ENCODE measurements around the gene MYO18A. TPM values are rescaled to one million over a fixed set of nuclear protein-coding genes. Genes with fewer than 3 reads are reported as not detected.

Gene MYO18A
- total and polyA plus RNA-seq, 2 of the 4 experiments (the other 2 are of a cell fraction) = 22.4 to 39.1 TPM

DNA sequence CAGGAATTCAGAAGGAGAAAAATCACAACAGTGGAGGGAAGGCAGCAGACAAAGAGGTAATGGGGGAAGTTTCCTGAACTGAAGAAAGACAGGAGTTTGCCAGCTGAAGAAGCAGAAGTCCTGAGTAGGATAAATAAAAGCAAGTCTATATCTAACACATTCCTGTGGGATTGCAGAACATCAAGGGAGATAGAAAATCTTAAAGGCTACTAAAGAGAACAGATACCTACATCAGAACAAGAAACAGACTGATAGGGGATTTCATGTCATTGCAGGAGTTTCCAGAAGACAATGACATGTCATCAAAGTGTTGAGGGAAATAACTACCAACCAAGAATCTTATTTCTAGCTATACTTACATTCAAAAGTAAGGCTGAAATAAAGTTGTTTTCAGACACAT lies 45.2 kb upstream of the MYO18A start:
- no TSS peak for BruUV-seq (replicated peaks)
- ChIA-PET CTCF (interaction anchor here (0.7 to 1.5 kb wide), 4 partner anchors 15 to 101 kb away, joined by 3 to 5 read pairs (median 3); no protein-coding TSS in a partner anchor), POLR2A (ENCODE audit: unreplicated experiment) (no interaction called here)
- no peak overlapping the region for H4K91ac ChIP-seq (ENCODE audit: insufficient read depth, low read depth, low read length)
- no peak overlapping the region for H3K4ac ChIP-seq (ENCODE audit: low read depth, low read length)
- no peak overlapping the region for H2AFZ ChIP-seq (replicated peaks; ENCODE audit: low read length, poor library complexity)
- H3K56ac ChIP-seq (ENCODE audit: extremely low read depth, insufficient read depth, low read length) = no peak overlapping the region
- DNase-seq (peak; percentile 31), ATAC-seq (ENCODE audit: low read depth) (peak; percentile 77)
- H2BK5ac ChIP-seq (ENCODE audit: low read depth, low read length, poor library complexity, severe bottlenecking) = no peak overlapping the region
- H3K14ac ChIP-seq (replicated peaks; ENCODE audit: low read depth, low read length) = 0 out of 2 replicates have a peak overlapping the region, but pooled peaks have one; percentile 53
- H2BK20ac ChIP-seq (ENCODE audit: low read depth, low read length) = no peak overlapping the region
- 0 out of 2 replicates have a peak, but pooled peaks cover 1% of the 10 kb centered on the region for H3K4me1 ChIP-seq (ENCODE audit: control insufficient read depth, insufficient read depth, low read length)
- H3K18ac ChIP-seq (ENCODE audit: low read depth, low read length) = no peak overlapping the region
- no peak overlapping the region for H3K4me3 ChIP-seq (ENCODE audit: insufficient read depth, low read depth, low read length)
- in situ Hi-C loops (cut with MboI; ENCODE audit: low sequenced_read_pairs) (no loop called here), intact Hi-C loops (cut with micrococcal nuclease) (no loop called here), dilution Hi-C loops (cut with HindIII; ENCODE audit: low sequenced_read_pairs, unreplicated experiment) (no loop called here)
- H3K27ac ChIP-seq (ENCODE audit: insufficient read depth, low read length) = no peak overlapping the region
- no peak overlapping the region for H4K8ac ChIP-seq (ENCODE audit: low read depth in 2 of 2, low read length in 2 of 2)
- H3K79me1 ChIP-seq (ENCODE audit: low read depth in 1 of 2, low read length in 2 of 2) = no peaks in the 10 kb centered on the region
- no peaks in the 10 kb centered on the region for H3K9me3 ChIP-seq (ENCODE audit: control insufficient read depth, insufficient read depth, low read length)
- no peaks in the 10 kb centered on the region for H3K9me1 ChIP-seq (ENCODE audit: insufficient read depth, low read length)
- H3K36me3 ChIP-seq (ENCODE audit: control insufficient read depth, insufficient read depth, low read length) = no peaks in the 10 kb centered on the region
- H3K27me3 ChIP-seq (ENCODE audit: control insufficient read depth, insufficient read depth, low read length) = no peaks in the 10 kb centered on the region
- no peak overlapping the region for H2BK15ac ChIP-seq (ENCODE audit: low read depth, low read length)
- no peak overlapping the region for H3K9ac ChIP-seq (ENCODE audit: low read depth, low read length)
- TF ChIP-seq RCOR1 (IDR thresholded peaks at IDR 0.05; ENCODE audit: insufficient replicate concordance, low read length) (no peak), MAFK (IDR thresholded peaks at IDR 0.05; ENCODE audit: low read depth, low read length) (no peak), BHLHE40 (IDR thresholded peaks at IDR 0.05; ENCODE audit: low read depth, low read length) (no peak), CEBPB (IDR thresholded peaks at IDR 0.05; ENCODE audit: low read depth, low read length) (no peak), FOS (IDR thresholded peaks at IDR 0.05; ENCODE audit: low read depth, low read length) (no peak)
- TF ChIP-seq, protein P1, sequence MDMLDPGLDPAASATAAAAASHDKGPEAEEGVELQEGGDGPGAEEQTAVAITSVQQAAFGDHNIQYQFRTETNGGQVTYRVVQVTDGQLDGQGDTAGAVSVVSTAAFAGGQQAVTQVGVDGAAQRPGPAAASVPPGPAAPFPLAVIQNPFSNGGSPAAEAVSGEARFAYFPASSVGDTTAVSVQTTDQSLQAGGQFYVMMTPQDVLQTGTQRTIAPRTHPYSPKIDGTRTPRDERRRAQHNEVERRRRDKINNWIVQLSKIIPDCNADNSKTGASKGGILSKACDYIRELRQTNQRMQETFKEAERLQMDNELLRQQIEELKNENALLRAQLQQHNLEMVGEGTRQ (IDR thresholded peaks at IDR 0.05; ENCODE audit: low read depth, low read length) = no peak
- TF ChIP-seq, protein P2, sequence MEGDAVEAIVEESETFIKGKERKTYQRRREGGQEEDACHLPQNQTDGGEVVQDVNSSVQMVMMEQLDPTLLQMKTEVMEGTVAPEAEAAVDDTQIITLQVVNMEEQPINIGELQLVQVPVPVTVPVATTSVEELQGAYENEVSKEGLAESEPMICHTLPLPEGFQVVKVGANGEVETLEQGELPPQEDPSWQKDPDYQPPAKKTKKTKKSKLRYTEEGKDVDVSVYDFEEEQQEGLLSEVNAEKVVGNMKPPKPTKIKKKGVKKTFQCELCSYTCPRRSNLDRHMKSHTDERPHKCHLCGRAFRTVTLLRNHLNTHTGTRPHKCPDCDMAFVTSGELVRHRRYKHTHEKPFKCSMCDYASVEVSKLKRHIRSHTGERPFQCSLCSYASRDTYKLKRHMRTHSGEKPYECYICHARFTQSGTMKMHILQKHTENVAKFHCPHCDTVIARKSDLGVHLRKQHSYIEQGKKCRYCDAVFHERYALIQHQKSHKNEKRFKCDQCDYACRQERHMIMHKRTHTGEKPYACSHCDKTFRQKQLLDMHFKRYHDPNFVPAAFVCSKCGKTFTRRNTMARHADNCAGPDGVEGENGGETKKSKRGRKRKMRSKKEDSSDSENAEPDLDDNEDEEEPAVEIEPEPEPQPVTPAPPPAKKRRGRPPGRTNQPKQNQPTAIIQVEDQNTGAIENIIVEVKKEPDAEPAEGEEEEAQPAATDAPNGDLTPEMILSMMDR (conservative IDR thresholded peaks at IDR 0.05; ENCODE audit: low read depth, low read length) = no peak
- H2AK5ac ChIP-seq (ENCODE audit: low read depth, low read length) = no peak overlapping the region
- H4K5ac ChIP-seq (ENCODE audit: low read depth, low read length) = no peak overlapping the region
- H3K23ac ChIP-seq (ENCODE audit: low read depth, low read length) = no peak overlapping the region
- H4K20me1 ChIP-seq (ENCODE audit: insufficient read depth, low read length) = no peaks in the 10 kb centered on the region
- H2BK120ac ChIP-seq (ENCODE audit: low read depth, low read length) = no peak overlapping the region
- H2AK9ac ChIP-seq (replicated peaks; ENCODE audit: low read depth, low read length, poor library complexity) = no peak overlapping the region
- H3K4me2 ChIP-seq (ENCODE audit: low read depth, low read length) = peak overlapping the region; percentile 1; the same call in 1 of the 2 replicates

Data from IMR-90 (cell line).